ENCODE measurements around the gene RAB44. TPM values are rescaled to one million over a fixed set of nuclear protein-coding genes. Genes with fewer than 3 reads are reported as not detected.

Gene RAB44
- total and polyA plus RNA-seq, 9 donors = 0.04 to 0.15 (median 0.12) TPM; not detected in 3

DNA sequence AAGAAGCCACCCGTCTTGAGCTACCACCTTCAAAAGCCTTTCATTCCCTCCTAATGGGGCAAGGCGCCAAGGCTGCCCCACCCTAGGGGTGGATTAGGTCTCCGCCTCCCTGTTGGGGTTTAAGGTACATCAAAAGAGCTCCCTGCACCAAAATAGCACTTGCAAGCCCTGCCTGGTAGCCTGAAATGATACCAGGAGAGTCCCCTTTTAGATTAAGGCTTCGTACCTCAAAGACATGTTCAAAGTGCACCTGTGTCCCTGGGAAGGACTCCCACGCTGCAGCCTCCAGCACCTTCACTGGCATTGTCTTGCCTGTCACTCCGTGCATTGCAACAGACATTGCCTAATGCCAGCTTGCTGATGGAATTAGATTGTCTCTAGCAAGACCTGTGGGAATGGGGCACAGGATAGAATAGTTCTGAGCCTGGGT lies 34.8 kb upstream of the RAB44 start:
- H3K36me3 ChIP-seq = no peaks in the 10 kb centered on the region
- no peaks in the 10 kb centered on the region for H3K9me3 ChIP-seq
- intact Hi-C loops (cut with DNase I) = no loop called here
- 89 to 92% (median 90%) methylated on average over 6 of the region's 6 CpGs for WGBS, 3 donors
- H3K27me3 ChIP-seq = no peaks in the 10 kb centered on the region
- H3K4me1 ChIP-seq (ENCODE audit: insufficient read depth) = peaks cover 19% of the 10 kb centered on the region
- TF ChIP-seq POLR2A (IDR thresholded peaks at IDR 0.05) (no peak), EP300 (IDR thresholded peaks at IDR 0.05) (no peak)
- TF ChIP-seq, protein P1, sequence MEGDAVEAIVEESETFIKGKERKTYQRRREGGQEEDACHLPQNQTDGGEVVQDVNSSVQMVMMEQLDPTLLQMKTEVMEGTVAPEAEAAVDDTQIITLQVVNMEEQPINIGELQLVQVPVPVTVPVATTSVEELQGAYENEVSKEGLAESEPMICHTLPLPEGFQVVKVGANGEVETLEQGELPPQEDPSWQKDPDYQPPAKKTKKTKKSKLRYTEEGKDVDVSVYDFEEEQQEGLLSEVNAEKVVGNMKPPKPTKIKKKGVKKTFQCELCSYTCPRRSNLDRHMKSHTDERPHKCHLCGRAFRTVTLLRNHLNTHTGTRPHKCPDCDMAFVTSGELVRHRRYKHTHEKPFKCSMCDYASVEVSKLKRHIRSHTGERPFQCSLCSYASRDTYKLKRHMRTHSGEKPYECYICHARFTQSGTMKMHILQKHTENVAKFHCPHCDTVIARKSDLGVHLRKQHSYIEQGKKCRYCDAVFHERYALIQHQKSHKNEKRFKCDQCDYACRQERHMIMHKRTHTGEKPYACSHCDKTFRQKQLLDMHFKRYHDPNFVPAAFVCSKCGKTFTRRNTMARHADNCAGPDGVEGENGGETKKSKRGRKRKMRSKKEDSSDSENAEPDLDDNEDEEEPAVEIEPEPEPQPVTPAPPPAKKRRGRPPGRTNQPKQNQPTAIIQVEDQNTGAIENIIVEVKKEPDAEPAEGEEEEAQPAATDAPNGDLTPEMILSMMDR (IDR thresholded peaks at IDR 0.05) = no peak
- H3K4me3 ChIP-seq = no peak overlapping the region
- no peak for DNase-seq
- no peak overlapping the region for H3K27ac ChIP-seq

GRCh38 chr6:36663504-36664446 lies 33.9 kb upstream of the RAB44 start:
- no peaks in the 10 kb centered on the region for H3K36me3 ChIP-seq
- H3K4me1 ChIP-seq (ENCODE audit: insufficient read depth) = peaks cover 21% of the 10 kb centered on the region
- H3K27ac ChIP-seq = no peak overlapping the region
- intact Hi-C loops (cut with DNase I) = no loop called here
- no peaks in the 10 kb centered on the region for H3K9me3 ChIP-seq
- no peak overlapping the region for H3K4me3 ChIP-seq
- WGBS, 3 donors = 73 to 80% (median 79%) methylated on average over 4 of the region's 4 CpGs
- H3K27me3 ChIP-seq = no peaks in the 10 kb centered on the region
- no peak for TF ChIP-seq EP300 (IDR thresholded peaks at IDR 0.05)
- TF ChIP-seq, protein P1 (IDR thresholded peaks at IDR 0.05) = no peak
- no peak for DNase-seq

DNA sequence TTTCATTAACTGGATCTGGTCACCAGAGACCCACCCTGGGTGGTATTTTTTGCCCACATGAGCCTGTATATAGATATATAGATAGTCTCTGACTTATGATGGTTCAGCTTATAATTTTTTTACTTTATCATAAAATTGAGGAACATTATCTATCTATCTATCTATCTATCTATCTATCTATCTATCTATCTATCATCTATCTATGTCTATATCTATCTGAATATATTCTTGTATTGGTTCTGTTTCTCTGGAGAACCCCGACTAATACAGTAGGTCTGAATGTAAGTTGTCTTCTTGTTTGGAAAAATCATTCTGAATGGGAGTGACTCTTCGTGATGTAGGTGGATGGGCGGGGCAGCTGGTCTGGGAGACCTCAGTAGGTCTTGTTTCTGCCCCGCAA lies 32.4 kb upstream of the RAB44 start:
- WGBS, 3 donors = 86 to 96% (median 94%) methylated on average over 4 of the region's 4 CpGs
- Histone ChIP-seq H3K27me3 (no peaks in the 10 kb centered on the region), H3K4me1 (ENCODE audit: insufficient read depth) (peaks cover 24% of the 10 kb centered on the region), H3K4me3 (no peak overlapping the region), H3K9me3 (no peaks in the 10 kb centered on the region), H3K27ac (no peak overlapping the region), H3K36me3 (no peaks in the 10 kb centered on the region)
- DNase-seq = no peak
- TF ChIP-seq EP300 (IDR thresholded peaks at IDR 0.05) (no peak), POLR2A (IDR thresholded peaks at IDR 0.05) (no peak)
- TF ChIP-seq, protein P1 (IDR thresholded peaks at IDR 0.05) = no peak
- intact Hi-C loops (cut with DNase I) = no loop called here

- no peak overlapping the region for H3K4me3 ChIP-seq
- H3K27me3 ChIP-seq = no peaks in the 10 kb centered on the region
- WGBS, 3 donors = 81 to 96% (median 92%) methylated on average over 2 of the region's 2 CpGs
These were observed 31.3 kb upstream of the RAB44 start for GRCh38 chr6:36666287-36666686.

More at GRCh38 chr6:36666287-36666686, 31.3 kb upstream of the RAB44 start:
- Histone ChIP-seq H3K4me1 (ENCODE audit: insufficient read depth) (peaks cover 18% of the 10 kb centered on the region), H3K36me3 (no peaks in the 10 kb centered on the region), H3K27ac (peak overlapping the region; percentile 60 to 89), H3K9me3 (no peaks in the 10 kb centered on the region)
- no peak for DNase-seq
- intact Hi-C loops (cut with DNase I) = no loop called here
- TF ChIP-seq, protein P1 (IDR thresholded peaks at IDR 0.05) = no peak
- TF ChIP-seq POLR2A (IDR thresholded peaks at IDR 0.05) = no peak
- no peak for TF ChIP-seq EP300 (IDR thresholded peaks at IDR 0.05)
